Vagina (tissue), 2 donors: ENCODE measurements around the gene LIG3. TPM values are rescaled to one million over a fixed set of nuclear protein-coding genes. Genes with fewer than 3 reads are reported as not detected.
"Not testable (repeated sequence)": the region's sequence is repeated elsewhere in the genome, so short reads cannot be mapped to it uniquely, and the experiment has no call there.

Experiments
- DNase-seq, 2 donors: peaks; one replicate each; pipeline ENCODE4 v3.0.0-alpha.2; 2017; ENCODE audit errors: extremely low spot score in 2 of 2
- H3K27ac ChIP-seq: fragments of 200-600 bp; sonication (generic); one replicate; pipeline ENCODE4 v1.5.1; 2019
- H3K27me3 ChIP-seq: fragments of 200-600 bp; sonication (generic); one replicate; pipeline ENCODE4 v1.5.1; 2019
- H3K36me3 ChIP-seq, 2 donors: fragments of 200-600 bp; sonication (generic); one replicate each; pipeline ENCODE4 v1.5.1; 2017 to 2019
- H3K4me1 ChIP-seq: fragments of 200-600 bp; sonication (generic); one replicate; pipeline ENCODE4 v1.5.1; 2019
- H3K4me3 ChIP-seq, 2 donors: fragments of 200-600 bp; sonication (generic); 1 replicate in 1 of 2; 2 replicates in 1 of 2; pipeline ENCODE4 v1.5.1; 2016 to 2019
- H3K9me3 ChIP-seq: fragments of 200-600 bp; sonication (generic); one replicate; pipeline ENCODE4 v1.5.1; 2019
- POLR2A ChIP-seq, 2 donors: fragments of 450-650 bp; IDR thresholded peaks; one replicate each; pipeline ENCODE4 v1.6.1; 2017; ENCODE audit warnings: antibody characterized with exemption in 2 of 2, mild to moderate bottlenecking in 2 of 2, moderate library complexity in 2 of 2
- POLR2AphosphoS5 ChIP-seq, 2 donors: sonication (generic); formaldehyde crosslinking; IDR thresholded peaks; one replicate each; pipeline ENCODE4 v1.9.0; 2017; ENCODE audit warnings: antibody characterized with exemption in 2 of 2, mild to moderate bottlenecking in 2 of 2, low read depth in 1 of 2; ENCODE audit not compliant: insufficient read depth in 1 of 2
- intact Hi-C: fragments of 100-400 bp; cut with DNase I; formaldehyde crosslinking; loops from one replicate; pipeline ENCODE4 v1.15.1; 2023
- total RNA-seq: library from RNA; depleted of rRNA; stranded (reverse); fragments of >200 nt; gene quantifications from one replicate; pipeline ENCODE4 v1.2.3, GENCODE V29; 2016
- TF ChIP-seq, protein P1 (sequence below), 3 experiments: fragments of 450-650 bp in 2 of 3; fragments of 200-600 bp in 1 of 3; sonication (generic) in 1 of 3; IDR thresholded peaks; one replicate each; pipeline ENCODE4 v1.5.1; 2017 to 2019; ENCODE audit warnings: antibody characterized with exemption in 3 of 3, mild to moderate bottlenecking in 2 of 3, moderate library complexity in 2 of 3

The LIG3 gene
- total RNA-seq: 30.0 TPM

DNA sequence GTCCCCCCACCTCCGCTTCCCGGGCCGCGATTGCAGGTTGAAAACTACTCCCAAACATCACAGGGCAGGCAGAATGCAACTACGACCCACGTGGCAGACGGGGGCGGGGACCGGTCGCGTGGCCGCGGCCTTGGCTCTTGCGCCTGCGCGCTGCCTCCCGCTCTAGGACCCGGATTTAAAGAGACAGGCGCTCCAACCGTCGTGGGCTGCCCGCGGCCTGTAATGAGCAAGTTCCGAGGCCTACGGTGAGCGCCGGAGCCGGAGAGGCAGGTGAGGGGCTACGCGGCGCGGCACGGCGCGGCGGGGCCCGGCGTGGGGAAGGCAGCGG is at the start of gene LIG3:
Gene LIG3 (plus strand): TSS at position 160 of the 328 bp plus-strand sequence. CDS start 2,494 bp downstream, outside the sequence.
- Histone ChIP-seq H3K4me3 (peak within 1 kb of the TSS; percentile 85 to 95), H3K36me3 (no peaks in the 10 kb centered on the region), H3K27ac (peak within 1 kb of the TSS; percentile 98), H3K9me3 (no peaks in the 10 kb centered on the region), H3K27me3 (no peaks in the 10 kb centered on the region), H3K4me1 (peaks cover 33% of the 10 kb centered on the region)
- peak in 1 of 2 donors; percentile 97 for DNase-seq
- peak; percentile 82 to 86 for TF ChIP-seq POLR2AphosphoS5 (IDR thresholded peaks at IDR 0.05; ENCODE audit: insufficient read depth in 1 of 2, low read depth in 1 of 2)
- TF ChIP-seq, protein P1, sequence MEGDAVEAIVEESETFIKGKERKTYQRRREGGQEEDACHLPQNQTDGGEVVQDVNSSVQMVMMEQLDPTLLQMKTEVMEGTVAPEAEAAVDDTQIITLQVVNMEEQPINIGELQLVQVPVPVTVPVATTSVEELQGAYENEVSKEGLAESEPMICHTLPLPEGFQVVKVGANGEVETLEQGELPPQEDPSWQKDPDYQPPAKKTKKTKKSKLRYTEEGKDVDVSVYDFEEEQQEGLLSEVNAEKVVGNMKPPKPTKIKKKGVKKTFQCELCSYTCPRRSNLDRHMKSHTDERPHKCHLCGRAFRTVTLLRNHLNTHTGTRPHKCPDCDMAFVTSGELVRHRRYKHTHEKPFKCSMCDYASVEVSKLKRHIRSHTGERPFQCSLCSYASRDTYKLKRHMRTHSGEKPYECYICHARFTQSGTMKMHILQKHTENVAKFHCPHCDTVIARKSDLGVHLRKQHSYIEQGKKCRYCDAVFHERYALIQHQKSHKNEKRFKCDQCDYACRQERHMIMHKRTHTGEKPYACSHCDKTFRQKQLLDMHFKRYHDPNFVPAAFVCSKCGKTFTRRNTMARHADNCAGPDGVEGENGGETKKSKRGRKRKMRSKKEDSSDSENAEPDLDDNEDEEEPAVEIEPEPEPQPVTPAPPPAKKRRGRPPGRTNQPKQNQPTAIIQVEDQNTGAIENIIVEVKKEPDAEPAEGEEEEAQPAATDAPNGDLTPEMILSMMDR (IDR thresholded peaks at IDR 0.05): no peak
- TF ChIP-seq POLR2A (IDR thresholded peaks at IDR 0.05): peak in 1 of 2 donors; percentile 28
- intact Hi-C loops: no loop called here

DNA sequence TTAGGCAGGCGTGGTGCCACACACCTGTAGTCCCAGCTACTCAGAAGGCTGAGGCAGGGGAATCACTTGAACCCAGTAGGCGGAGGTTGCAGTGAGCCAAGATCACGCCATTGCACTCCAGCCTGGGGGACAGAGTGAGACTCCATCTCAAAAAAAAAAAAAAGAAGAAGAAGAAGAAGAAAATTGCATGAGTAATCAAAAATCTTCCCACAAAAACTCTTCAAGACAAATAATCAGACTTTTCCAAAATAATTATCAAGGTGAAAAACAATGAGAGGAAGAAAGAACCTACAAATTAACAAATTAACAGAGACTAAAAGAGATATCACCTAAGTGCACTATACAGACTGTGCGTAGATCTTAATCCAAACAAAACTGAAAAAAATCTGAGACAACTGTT is 29.5 kb upstream of the LIG3 start:
- H3K4me1 ChIP-seq, H3K36me3 ChIP-seq, H3K4me3 ChIP-seq, intact Hi-C loops, H3K27me3 ChIP-seq, H3K9me3 ChIP-seq, DNase-seq, H3K27ac ChIP-seq: not testable (repeated sequence)

DNA sequence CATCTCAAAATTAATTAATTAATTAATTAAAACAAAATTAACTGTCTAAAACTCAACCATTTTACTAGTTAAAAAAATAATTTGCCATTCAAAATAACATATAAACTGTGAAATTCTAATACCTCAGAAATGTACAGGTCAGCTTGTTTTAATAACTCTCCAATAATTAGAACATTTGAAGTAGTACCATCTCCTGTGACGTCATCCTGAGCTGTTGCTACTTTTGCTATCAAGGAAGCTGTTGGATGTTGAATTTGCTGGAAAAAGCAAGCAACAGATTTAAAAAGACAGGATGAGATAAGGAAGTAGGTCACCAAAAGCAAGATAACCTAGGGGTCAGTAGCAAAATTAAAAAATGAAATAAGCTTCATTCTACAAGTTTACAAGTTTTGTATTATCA is 21.9 kb upstream of the LIG3 start:
- TF ChIP-seq POLR2AphosphoS5 (IDR thresholded peaks at IDR 0.05; ENCODE audit: insufficient read depth in 1 of 2, low read depth in 1 of 2) (no peak), POLR2A (IDR thresholded peaks at IDR 0.05) (no peak)
- TF ChIP-seq, protein P1 (IDR thresholded peaks at IDR 0.05): no peak
- Histone ChIP-seq H3K4me3 (no peak overlapping the region), H3K9me3 (no peaks in the 10 kb centered on the region), H3K27me3 (no peaks in the 10 kb centered on the region), H3K36me3 (no peaks in the 10 kb centered on the region), H3K27ac (no peak overlapping the region), H3K4me1 (peaks cover 19% of the 10 kb centered on the region)
- intact Hi-C loops: no loop called here
- no peak for DNase-seq

DNA sequence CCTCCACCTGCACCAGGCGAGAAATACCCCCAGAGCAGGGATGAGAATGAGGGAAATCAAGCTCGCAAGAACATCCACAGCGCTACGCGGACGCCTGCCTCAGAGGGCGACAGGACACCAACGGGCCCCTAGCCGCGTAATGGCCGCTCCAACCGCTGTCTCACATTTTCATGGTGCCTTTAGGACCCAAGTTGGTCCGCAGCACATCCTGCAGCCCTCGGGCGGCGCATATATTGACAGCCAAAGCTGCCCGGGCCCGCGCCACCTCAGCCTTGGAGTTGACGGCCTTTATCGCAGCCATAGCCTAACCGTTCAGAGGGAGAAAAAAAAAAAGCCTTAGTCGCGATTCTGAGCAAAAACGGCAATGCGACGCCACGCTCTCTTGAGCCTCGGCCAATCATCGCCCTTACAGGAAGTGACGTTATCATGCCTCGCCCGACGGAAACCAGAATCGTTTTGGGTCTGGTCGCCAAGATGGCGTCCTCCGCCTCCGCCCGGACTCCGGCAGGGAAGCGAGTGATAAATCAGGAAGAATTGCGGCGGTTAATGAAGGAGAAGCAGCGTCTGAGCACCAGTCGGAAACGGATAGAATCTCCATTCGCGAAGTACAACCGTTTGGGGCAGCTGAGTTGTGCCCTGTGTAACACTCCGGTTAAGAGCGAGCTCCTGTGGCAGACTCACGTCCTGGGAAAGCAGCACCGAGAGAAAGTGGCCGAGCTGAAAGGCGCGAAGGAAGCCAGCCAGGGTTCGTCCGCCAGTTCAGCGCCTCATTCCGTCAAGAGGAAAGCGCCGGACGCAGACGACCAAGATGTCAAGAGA is 19.0 kb upstream of the LIG3 start, which contains the start of the genes CCT6B and ZNF830:
Gene CCT6B (minus strand): TSS at position 368 of the 819 bp plus-strand sequence. CDS start 67 bp downstream, at position 301.
Gene ZNF830 (plus strand): TSS at position 448 of the 819 bp plus-strand sequence. CDS start 27 bp downstream, at position 475.
- no peaks in the 10 kb centered on the region for H3K27me3 ChIP-seq
- H3K9me3 ChIP-seq: no peaks in the 10 kb centered on the region
- peaks cover 0 to 13% of the 10 kb centered on the region in 2 donors for H3K36me3 ChIP-seq
- intact Hi-C loops: loop anchor here (5.0 kb wide), 1 partner anchor 126 kb away; no protein-coding TSS in a partner anchor
- DNase-seq: peak in 1 of 2 donors; percentile 93
- peak within 1 kb of the TSS; percentile 87 for H3K27ac ChIP-seq
- peak within 1 kb of the TSS; percentile 64 to 80 for H3K4me3 ChIP-seq
- H3K4me1 ChIP-seq: peaks cover 23% of the 10 kb centered on the region
- peak; percentile 97 to 98 for TF ChIP-seq POLR2AphosphoS5 (IDR thresholded peaks at IDR 0.05; ENCODE audit: insufficient read depth in 1 of 2, low read depth in 1 of 2)
- TF ChIP-seq, protein P1 (IDR thresholded peaks at IDR 0.05): no peak
- TF ChIP-seq POLR2A (IDR thresholded peaks at IDR 0.05): peak in 1 of 2 donors; percentile 54

DNA sequence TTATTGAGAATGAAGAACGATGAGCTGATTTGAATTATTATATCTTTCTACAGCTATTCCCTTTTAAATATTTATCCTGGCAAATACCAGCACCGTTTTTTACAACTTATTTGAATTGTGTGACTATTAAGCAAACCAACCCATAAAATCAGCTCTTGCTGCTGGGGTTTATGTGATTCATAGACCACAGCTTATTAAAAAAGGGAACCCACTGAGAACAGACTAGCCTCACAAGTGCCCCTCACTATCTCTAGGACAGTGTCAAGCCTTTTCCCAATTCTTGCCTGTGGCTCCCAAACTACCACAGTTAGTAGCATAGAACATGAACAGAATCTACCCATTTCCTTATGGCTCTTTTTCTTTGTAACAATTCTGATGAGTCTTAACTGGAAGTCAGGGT is 6.1 kb upstream of the LIG3 start:
- TF ChIP-seq, protein P1 (IDR thresholded peaks at IDR 0.05): no peak
- TF ChIP-seq POLR2A (IDR thresholded peaks at IDR 0.05) (no peak), POLR2AphosphoS5 (IDR thresholded peaks at IDR 0.05; ENCODE audit: insufficient read depth in 1 of 2, low read depth in 1 of 2) (no peak)
- no peak for DNase-seq
- Histone ChIP-seq H3K27me3 (no peaks in the 10 kb centered on the region), H3K27ac (no peak overlapping the region), H3K4me3 (no peak overlapping the region), H3K9me3 (no peaks in the 10 kb centered on the region), H3K4me1 (peaks cover under 1% of the 10 kb centered on the region), H3K36me3 (no peaks in the 10 kb centered on the region)
- intact Hi-C loops: no loop called here
